NOMO-1 treated with DMSO at 0.1 percent for 48 hours (cell line): ENCODE results near the gene MVB12B.

ENCODE experiments used
- DNase-seq: peaks from one replicate; lab custom pipeline; 2025; ENCODE audit not compliant: unreplicated experiment; lab: John Stamatoyannopoulos, UW

Gene MVB12B

GRCh38 chr9:126501383-126502331, 175.0 kb downstream of the MVB12B start:
- no peak for DNase-seq

GRCh38 chr9:126502417-126503332, 176.0 kb downstream of the MVB12B start:
- DNase-seq: no peak

DNA sequence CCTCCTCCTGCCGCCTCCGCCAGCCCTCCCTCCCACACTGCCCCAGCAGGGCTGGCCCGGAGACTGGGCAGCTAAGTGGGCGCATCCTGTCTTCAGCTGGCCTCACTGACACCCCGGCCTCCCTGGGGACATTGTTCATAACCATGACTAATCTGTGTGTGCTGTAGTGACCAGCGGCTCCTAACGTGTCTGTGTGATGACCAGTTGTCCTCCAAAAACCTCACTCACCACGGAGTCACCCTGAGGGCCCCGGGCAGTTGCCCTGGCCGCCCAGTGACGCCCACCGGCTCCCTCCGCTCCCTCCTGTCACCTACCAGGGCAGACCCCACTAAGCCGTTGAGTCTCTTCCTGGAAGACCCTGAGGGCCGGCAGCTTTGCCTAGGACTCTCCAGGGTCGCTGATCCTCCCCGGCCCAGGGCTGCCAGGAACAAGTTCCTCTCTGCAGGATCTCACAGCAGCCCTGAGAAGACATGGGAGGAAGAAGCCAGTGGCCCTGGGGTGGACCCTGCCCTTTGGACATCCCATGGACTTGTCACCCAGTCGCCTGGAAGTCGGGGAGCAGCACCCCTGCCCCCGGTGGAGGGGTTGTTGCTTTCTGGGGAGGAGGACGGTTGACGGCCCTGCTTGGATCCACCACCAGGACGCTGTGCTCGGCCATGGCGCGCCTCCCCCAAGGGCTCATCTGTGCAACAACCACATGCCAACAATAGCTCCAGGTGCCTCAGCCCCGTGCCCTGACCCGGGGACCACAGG, 176.9 kb downstream of the MVB12B start:
- no peak for DNase-seq

DNA sequence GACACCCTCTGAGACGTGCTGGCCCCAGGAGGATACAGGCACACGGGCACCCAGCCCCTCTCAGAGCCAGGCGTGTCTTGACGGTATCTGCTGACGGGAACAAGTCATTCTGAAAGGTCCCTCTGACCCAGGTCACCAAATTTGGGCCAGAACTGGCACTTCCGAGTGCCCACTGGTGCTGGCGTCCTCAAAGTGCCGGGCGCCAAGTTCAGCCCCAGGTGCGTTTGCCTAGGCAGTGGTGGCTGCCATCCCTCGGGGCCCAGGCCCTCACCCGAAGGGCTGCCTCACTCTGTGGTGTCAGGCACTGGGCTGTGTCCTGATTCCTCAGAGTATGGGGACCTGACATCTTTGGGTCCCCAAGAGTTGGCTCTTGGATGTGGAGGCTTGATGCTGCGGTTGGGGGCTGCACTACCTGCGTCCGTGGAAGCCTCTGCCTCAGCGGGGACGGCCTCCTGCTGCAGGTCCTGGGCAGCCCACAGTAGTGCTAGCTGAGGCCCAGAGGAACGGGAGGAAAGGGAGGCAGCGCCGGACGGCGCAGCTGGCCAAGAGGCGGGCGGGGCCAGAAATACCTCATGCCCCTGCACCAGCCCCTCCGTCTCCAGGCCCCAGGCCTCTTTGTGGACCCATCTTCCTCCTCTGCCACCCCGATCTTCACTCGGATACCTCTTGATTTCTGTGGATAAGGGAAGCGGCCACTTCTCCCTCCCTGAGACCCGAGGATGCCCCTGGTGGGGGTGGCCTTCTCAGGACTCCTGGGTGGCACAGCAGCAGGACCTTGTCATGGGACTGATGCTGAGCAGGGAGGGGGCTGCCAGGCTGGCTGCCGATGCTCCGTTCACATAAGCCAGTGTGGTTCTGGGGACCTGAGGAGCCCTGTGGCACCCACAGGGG, 177.7 kb downstream of the MVB12B start:
- DNase-seq: no peak

- DNase-seq: no peak
Observed at GRCh38 chr9:126504977-126505455, 178.4 kb downstream of the MVB12B start.

GRCh38 chr9:126505697-126506346, 179.2 kb downstream of the MVB12B start:
- DNase-seq: no peak

DNA sequence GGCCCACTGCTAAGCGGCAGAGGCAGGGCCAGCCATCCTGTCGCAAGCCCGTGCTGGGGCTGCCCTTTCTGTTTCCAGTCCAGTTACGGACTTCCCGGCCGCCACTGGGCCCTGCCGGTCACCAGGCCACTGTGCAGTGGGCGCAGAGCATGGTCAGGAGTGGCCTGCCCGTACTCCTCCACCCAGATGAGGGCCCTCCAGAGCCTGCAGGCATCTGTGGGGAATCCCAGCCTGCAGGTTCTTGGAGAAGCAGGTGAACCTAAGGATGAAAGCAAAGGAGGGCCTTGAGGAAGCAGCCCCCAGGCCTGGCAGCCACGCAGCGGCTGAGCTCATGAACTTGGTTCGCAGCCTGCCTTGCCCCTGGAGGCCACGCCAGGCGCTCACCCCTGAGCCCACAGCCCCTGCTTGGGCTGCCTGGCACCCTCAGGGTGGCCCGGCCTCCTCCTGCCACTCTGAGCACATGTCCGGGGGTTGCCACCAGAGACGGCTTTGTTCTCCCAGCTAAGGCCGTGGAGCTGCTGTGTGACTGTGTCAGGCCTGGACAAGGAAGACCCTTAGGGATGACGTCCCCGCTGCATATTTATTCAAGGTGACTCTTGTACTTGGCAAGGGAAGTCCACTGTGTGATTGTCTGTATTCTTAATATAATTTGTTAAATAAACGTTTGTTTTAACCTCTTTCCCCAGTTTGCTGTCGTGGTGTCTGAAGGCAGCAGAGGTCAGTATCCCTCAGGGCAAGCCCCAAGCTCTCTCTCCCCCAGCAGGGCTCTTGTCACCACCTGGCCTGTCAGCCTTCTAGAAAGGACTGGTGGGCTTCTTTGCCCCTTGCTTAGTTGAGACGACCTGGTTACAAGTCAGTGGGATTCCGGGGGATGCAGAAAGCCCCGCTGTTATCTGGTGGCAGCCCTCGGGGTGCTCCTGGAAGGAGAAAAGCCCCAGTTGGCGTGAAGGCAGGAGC, 180.0 kb downstream of the MVB12B start:
- no peak for DNase-seq

DNA sequence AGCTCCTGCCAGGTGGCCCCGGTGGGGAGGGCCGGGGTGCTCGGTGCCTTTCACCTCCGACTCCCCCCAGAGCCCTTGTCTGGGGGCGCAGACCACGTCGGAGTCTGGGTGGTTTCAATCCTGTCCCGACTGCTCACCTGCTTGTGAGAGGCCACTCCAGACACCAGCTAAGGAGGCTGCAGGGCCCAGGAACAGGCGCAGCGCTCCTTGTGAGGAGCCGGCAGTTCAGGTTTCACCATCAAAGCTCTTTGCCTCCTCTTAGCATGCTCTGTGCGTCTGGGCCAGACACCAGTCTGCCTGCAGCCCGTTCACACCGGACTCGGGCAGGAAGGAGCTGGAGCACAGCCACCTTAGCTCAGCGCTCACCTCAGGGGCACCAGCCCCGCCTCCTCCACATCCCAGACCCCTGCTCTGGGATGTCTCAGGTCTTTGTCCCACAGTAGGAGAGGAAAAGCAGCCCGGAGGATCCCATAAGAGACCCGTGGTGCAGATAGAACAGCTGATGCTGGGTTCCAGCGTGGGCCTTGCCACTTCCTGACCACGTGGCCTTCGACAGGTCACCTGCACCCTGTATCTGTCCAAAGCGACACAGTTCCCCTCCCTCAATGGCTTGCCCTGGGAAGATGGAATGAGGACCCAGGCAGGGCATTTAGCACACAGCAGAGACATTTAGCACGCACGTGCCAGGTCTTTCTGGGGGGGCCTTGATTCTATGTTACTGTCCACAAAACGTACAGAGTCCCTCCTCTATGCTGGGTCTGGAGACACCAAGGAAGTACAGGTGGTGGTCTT, 180.9 kb downstream of the MVB12B start:
- no peak for DNase-seq

- DNase-seq: no peak
Observed at GRCh38 chr9:126508171-126508591, 181.6 kb downstream of the MVB12B start.

DNA sequence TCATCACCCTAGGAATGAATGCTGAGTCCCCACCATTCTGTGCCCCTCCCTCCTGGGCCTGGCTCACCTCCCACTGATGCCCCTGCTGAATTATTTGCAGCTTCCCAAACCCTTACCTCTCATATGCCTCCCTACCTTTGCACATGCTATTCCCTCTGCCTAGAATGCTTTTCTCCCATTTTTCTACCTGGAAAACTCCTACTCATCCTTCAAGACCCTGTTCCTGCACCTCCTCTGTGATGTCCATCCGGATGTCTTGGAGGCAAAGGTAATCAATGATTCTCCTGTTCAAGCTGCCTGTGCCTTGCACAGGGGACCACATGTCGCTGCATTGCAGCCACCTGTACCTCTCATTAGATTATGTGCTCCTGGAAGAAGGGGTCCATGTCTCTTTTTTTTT, 182.3 kb downstream of the MVB12B start:
- DNase-seq: no peak

DNA sequence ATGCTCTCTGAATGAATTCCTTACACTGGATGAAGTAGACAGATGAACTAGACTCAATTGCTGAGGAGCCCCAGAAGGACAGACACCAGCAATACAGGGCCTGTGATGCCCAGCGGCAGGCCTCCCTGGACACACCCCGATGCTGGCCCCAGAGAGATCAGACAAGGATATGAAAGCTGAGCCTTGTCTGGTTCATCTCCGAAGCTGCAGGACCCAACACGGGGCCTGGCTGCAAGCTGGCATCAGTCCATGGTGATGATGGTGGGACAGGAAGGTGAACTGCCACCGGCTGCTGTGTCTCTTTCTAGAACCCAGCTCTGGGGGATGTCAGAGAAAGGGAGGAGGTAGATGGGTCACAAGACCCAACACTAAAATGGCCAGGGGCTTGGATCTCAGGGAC, 183.1 kb downstream of the MVB12B start:
- DNase-seq: no peak

GRCh38 chr9:126510564-126510963, 183.9 kb downstream of the MVB12B start:
- DNase-seq: no peak

DNA sequence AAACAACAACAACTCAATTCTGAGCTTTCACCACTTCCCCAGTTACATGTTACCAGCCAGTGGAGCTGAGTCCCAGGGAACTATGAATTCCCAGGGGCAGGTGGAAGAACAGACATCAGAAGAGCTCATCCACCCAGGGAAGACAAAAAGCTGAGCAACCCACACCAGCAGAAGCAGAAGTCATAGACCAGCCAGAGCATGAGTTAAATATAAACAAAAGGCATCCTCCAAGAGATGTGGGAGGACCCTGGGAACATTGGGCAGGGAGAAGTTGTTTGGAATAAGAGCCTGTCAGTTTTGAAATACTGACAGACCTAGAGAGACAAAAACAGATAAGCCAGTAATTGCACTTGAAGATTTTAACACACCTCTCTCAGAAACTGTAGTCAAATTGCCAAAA, 184.8 kb downstream of the MVB12B start:
- no peak for DNase-seq

DNA sequence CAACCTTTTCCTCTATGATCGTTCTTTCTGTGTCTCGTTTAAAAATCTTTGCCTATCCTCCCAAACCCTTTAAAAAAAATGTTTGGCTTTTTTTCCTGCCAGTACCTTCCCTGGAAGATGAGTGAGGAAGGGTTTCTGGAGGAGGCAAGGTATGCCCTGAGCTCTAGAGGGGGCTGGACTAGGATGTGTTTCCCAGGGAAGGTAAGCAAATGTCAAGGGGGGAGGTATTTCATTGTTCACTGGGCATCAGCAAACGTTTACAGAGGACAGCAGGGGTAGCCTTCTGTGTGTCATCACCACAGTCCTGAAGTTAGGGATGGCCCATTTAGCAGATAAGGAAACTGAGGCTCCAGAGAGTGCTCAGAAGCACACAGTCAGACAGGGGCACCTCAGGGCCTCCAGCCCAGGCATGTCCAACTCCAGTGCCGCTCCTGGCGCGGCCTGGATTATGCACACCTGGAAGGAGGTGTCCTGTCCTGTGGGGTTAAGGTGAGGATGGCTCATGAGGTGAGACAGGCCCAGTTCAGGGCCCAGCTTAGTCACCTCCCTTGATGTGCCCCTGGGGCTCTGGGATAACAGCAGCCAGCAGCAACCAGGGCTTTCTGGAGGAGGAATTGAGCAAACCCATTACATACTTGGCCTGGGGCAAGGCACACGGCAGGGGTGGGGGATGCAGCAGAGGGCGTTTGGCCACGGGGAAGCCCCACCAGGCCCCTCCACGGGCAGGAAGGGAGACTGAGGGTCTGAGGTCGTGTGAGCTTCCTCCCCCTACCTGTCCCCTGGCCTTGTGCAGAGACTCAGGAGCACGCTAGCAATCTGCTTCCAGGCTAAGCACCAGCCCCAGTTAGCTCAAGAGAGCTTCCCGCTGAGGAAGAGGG, 186.8 kb downstream of the MVB12B start:
- DNase-seq: no peak

- DNase-seq: peak; percentile 12
Observed at GRCh38 chr9:126514037-126514821, 187.6 kb downstream of the MVB12B start.
